ENCODE results near the gene PDE4D.

Gene PDE4D

DNA sequence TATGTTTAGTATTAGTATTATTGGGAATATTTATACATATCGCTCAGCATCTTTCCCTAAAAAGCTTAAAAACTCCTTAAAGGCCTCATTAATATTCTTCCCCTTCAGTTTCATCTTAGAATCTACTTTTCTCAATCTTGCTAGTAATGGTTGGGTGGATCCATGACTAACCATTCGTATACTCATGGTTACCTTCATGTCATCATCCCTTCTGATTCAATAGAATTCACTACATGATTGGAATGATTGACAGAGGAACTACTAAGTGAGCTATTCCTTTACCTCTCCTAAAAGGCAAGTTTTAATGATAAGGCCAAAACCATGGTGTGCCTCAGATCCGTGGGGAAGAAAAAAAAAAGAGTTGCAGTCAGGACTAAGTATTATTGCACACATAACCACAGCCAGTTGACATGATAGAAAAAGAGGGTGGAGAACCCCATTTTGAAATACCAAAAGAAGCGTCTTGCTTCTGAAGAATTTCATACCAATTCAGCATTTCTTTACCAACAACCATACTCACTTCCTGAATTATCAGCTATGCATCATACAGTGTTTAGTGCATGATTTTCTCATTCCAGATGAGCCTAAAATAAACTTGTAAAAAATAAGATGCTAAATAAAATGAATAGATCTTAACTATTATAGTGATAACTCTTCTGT, 624.6 kb downstream of the PDE4D start:
- no peak for DNase-seq

DNA sequence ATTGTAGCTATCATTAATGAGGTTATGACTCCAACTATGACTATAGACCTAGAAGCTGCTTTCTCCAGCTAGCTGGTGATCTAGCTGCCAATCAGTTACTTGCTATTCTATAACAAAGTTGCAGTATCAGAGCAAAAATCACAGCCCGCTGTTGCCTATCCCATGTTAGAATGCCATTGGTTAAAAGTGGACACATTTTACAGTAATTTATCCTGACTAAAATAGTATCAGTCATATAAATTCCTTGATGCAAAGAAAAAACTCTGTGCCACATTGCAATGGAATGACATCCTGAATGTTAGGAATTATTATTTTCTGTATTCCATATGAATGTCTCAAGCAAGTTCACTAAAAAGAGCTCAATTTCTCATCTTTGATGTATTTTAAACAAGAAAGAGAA, 626.5 kb downstream of the PDE4D start:
- DNase-seq: no peak

DNA sequence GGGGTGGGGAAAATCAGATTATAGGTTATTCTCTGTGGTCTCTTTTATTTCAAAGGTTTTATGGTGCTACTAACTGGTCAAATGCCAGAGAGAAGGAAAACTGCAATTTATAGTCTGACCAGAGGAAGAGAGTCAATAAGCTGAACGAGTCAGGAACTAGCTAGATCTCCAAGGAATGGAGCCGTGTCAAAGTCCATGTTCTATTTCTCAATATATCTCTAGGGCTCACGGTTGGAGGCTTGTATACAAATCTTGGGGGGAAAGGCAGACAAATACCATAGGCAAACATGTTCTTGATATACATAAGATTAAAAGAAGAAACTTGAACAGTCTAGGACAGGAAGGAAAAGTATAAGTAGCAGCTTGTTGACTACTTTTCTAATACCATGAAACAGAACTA, 627.1 kb downstream of the PDE4D start:
- DNase-seq: no peak

DNA sequence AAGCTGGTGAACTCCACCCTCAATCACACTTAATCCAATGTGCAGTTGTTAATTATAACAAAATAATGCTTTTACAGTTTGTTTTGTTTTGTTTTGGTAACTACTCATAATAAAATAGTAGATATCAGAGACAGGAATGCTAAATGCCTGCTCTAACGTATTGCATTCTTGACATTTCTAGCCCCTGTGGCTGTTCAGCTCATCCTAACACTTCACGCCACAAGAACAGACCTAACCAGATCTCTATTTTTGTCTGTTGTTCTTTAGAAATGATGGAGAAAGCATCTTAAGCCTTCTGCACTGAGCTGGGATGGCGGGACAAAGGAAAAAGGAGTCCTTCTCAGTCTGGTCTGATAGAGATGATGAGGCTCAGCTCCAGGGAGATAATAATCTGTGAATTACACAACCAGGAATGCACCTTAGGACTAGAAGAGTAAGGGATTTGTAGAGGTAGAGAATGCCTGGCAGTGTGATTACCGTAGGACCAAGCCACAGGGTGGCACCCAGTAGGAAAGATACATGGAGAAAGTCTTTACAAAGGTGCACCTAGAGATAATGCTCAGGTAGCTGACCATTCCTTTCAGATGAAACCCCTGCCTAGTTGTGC, 628.8 kb downstream of the PDE4D start:
- no peak for DNase-seq

DNA sequence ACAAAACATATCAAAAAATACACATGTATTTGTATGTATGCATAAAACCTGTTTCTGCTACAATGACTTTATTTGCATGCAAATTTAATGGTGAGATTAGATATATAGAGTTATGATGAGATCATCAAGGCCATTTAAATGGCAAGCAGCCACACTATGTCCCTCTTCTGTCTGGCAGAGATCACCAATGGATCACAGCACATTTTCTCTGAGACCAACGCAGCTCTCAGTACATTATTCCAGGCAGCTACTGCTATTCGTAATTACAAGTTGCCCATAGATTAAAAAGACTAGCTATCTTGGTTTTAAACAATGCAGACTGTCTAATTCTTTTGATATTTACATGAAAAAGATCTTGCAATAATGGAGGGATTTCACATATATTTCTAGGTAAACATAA, 629.5 kb downstream of the PDE4D start:
- DNase-seq: no peak

DNA sequence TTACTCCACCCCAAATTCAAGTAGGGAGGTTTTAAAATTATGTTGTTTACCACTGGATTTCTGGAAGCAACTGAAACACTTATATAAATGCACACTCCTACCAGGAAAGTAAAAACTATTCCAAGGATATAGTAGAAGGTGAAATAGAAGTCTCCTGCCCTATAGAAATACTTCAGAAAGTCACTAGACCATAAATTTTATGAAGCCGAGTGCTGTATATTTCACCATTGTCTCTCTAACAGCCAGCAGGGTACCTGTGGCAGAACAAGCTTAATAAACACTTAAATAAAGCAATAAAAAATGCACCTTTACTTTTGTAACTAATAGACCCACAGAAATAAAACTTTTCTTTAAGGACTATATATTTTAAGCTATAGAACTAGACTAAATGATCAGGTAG, 631.6 kb downstream of the PDE4D start:
- no peak for DNase-seq

DNA sequence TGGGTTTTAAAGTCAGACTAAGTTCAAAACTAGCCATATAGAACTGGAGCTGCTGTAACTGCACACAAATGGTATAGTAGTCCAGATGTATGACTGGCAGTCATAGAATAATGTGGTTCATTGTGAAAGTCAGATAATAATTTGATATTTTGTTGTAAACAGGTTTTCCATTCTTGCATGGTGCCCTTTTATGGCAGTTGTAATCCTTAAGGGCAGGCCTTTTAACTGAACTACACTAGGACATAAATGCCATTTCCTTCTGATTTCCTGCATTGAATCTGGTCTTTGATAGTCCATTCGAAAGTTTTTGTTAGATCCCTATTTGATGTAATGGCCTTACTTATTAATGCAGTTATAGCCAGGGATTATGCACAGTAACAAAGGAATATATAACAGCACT, 632.6 kb downstream of the PDE4D start:
- DNase-seq: no peak

DNA sequence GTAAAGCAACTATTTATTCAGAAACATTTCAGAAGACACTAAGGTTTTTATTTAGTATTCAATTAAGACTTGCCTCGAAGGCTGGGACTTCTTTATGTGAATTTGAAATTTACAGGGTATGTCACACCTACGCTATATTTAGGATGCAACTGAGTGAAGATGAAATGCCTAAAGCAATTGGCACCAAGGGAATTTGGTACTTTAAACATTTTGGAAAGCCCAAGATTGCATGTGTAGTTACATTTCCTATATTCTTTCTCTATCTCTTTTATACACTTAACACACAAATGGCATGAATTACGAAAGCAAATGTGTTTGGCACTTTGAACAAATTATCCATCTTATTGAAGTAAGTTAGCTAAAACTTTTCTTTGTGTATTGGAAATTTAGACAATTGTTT, 633.3 kb downstream of the PDE4D start:
- no peak for DNase-seq

DNA sequence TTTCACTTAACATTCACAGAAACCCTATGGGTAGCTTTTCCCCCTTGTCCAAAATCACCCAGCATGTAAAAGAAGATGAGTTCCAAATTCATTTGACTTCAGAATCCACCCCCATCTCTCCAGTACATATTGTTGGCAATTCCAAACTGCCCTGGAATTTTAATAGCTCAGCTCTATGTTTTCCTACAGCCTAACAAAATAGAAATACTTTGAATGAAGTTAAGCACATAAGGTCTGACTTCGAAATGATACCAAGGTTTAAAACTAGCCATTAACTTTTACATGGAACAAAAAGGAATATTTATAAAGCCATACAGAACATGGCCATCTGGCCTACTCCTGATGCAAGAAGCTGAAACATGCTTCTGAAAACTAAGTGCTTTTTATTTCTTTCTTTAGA, 634.3 kb downstream of the PDE4D start:
- no peak for DNase-seq

DNA sequence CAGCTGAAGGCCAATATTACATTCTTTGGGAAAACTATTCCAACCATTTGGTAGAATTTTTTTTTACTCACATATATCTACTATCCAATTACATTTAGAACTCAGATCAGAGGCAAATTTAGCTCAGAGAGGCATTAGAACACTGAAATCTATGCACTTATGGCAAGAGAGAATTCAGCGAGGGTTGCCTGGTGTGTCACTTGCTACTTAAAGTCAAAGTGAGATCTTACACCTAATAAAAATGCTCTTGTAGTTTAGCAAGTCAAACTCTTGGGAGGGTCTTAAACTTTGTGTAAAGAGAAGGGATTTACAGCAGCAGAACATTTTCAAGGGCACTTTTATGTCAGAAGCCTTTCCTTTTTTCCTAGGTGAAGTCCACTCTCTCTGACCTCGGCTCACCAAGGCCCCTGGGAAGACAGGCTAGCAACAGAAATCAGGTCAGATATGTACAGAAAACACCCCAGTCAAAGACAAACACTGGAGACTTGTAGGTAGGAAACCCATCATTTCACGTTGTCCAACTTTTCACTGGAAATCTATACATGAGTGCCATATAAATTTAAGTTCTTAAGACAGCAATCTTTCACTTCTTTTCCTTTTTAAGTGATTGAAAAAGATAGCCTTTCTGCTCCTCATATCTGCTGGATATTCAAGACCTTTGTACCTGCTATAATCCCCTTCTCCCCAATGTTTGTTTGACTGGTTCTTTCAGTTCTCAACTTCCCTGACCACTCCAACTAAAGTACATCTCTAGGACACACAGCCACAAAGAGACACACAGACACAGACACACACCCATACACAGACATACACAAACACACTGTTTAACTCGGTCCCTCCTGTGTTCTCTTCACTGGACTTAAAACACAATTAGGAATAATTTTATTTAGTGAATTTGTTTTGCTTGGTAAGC, 635.8 kb downstream of the PDE4D start:
- no peak for DNase-seq

DNA sequence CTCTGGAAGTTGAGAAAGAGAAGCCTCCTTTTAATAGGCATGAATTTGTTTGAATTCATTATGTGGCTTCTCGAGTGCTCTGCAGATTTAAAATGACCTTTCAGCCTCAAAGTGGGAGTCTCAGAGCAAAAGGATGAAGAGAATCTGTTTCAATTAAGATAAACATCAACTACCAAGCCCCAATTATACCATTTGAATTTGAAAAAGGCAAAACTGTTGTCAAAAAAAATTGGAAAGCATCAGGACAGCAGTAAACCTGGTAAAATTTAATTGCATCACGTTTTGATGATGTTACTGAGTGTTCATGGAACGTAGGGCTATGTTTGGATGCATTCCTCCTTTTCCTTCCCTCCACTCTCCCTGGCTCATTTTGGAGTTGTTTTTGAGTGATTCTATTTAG, 637.2 kb downstream of the PDE4D start:
- no peak for DNase-seq

DNA sequence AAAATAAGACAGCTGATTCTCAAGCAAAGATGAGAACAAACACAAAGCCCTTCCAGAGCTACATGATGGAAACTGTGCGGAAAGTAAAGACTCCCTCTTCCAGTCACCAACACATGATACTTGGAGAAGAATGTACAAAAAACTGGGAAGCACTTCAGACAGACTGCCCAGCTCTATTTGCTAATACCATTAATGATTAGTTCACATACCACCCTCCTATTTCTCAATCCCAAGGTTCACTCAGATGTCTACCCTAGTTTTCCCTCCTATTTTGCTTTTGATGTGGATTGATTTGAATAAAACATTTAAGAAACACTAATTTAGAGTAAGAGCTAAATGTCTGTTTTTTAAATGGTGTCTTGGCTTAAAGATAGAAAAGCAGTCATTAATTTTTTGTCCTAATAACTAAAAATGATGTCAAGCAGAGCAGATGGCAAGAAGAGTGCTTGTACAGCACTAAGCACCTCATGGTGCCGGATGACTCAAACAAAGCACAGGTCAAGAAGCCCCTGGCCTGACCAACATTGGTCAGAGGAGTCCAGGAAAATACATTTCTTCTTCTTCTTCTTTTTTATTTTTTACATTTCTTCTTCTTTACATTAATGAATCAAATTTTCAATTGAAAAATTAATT, 639.4 kb downstream of the PDE4D start:
- DNase-seq: no peak

DNA sequence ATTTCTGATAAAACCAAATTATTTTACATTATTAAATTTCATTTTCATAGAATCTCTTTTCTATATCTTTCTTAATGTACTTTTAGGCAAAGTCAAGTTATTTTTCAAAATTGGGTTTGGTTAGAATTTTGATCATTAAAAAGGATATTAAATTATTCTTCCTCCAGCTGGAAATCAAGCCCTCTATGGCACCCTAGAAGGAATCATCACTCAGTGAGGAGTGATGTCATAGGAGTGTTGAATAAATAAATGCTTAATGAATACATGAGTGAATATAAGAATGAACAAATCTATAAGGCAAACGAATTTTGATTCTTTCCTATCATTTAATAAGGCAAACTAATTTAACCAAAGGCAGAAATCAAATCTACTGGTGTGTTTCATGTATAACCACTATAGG, 639.9 kb downstream of the PDE4D start:
- no peak for DNase-seq

DNA sequence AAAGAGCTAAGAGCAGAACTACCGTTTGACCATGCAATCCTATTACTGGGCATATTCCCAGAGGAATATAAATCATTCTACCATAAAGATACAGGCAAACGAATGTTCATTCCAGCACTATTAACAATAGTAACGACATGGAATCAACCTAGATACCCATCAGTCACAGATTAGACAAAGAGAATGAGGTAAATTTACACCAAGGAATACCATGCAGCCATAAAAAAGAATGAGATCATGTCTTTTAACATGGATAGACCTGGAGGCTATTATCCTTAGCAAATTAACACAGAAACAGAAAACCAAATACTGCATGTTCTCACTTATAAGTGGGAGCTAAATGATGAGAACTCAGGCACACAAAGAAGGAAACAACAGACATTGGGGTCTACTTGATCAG, 641.9 kb downstream of the PDE4D start:
- DNase-seq: no peak

DNA sequence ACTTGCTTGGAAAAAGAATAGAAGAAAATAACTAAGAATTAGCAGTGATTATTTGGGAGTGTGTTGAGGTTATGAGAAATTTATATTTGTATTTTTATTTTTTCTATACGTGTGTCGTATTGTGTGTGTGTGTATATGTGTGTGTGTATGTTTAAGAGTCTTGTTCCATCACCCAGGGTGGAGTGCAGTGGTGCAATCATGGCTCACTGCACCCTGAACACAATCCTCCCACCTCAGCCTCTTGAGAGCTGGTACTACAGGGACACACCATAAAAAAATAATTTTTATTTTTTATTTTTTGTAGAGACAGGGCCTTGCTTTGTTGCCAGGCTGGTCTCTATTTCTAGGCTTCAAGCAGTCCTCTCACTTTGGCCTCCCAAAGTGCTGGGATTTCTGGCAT, 643.8 kb downstream of the PDE4D start:
- DNase-seq: no peak

DNA sequence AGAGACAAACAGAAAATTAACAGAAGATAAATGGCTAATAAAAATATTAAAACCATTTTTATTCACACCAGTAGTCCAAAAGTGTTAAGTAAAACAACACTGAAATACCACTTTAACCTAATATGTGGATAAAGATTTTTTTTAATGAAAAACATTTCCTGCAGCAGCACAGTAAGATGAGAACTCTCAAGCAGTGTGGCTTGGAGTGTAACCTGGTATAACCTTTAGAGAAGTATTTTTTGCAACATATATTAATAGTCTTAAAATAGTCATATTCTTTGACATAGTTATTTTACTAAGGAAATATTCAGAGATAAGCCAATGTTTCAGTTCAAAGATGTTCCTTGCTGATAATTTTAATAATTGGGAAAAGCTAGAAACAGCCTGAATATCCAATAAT, 644.4 kb downstream of the PDE4D start:
- DNase-seq: no peak

DNA sequence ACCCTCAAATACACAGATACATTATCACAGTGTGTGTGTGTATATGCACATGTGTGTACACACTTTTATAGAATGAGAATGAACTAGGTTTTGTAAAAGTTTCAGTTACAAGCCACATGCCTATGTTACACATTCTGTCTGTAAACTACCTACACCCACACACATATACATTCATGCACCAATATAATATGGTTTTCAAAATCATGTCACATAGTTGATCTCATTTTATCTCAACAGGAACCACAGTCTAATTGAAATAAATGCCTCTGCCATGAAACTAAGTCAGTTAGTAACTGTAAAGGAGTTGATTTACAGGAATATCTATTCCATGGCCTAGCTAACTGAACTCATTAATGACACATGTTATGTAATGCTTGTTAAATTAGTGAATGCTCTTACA, 646.6 kb downstream of the PDE4D start:
- no peak for DNase-seq

DNA sequence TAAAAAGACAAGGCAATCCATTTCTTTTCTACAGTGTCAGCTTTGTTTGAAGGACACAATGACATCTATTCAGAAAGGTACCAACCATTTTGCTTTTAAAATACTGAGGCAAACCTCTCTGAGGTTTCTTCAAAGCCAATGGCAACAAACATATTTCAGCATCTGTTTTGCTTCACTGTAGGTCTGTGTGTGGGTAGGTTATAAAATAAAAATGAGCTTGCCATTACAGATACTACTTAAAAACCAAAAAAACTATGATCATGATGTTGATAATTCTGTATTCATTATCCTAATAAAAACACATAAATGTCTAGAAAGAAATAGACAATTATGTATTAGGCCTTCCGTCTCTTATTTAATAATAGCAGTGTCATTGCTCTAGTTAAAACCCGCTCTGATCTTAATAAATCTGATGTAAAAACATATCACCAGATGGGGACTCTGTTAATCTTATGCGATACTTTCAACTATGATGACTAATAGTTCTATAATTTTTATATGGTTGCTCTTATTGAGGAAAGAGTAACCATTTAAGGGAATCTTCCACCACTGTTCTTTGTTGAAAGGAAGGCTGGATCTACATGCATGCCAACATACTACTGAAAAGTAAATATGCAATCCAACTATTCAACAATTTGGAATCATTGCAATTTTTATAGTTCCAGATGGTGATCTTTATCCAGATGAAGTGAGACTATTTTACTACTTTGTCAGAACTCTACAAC, 647.2 kb downstream of the PDE4D start:
- DNase-seq: no peak

DNA sequence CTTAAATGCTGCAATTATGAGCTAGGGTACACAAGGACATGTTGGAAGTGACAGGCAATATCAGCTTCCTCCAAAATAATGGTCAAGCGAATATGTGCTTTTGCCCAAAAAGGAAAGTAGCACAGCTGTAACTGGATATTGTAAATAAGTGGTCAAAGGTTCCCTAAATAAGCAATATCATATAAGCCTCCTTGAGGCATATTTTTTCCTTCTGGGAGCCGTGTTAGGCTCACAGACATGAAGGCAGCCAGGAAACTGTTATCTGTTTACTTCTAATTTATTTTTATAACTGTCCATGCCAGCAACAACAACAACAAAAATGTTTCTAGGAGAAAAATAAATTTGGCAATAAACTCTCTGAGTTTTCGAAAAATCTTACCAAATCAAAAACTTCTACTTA, 648.3 kb downstream of the PDE4D start:
- no peak for DNase-seq

DNA sequence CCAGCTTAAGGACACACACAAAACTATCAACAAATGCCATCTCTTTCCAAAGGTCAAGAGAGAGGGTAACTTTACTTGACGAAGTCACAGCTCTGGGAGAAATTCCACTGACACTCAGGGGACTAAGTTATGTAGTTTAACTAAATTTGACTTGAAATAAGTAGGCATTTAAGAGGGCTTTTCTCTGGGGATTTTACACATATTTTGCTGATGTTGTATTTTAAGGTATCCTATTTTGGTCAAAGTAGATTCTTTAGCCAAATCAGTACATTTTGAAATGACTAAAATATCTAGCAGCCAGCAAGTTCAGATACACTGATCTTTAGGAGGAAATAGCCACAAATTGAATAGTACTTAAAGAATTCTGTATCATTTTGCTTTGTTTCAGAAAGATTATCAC, 652.0 kb downstream of the PDE4D start:
- no peak for DNase-seq

DNA sequence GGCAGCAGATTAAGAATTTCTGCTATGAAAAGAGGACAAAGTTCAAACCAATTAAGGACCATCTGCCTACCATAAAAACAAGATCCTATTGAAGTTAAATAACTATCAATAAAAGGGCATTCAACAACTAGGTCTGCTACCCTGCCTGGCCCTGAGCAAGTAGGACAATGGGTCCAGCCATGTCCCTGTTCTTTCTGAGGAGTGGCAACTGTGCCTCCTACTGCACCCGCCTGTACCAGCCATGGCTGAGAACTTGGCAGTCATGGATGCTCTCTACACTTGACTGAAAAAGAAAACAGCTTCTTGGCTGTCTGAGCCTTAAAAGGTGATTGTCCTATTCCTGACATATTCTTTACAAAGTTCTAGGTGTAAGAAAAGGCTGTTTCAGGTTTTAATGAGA, 652.4 kb downstream of the PDE4D start:
- DNase-seq: no peak

DNA sequence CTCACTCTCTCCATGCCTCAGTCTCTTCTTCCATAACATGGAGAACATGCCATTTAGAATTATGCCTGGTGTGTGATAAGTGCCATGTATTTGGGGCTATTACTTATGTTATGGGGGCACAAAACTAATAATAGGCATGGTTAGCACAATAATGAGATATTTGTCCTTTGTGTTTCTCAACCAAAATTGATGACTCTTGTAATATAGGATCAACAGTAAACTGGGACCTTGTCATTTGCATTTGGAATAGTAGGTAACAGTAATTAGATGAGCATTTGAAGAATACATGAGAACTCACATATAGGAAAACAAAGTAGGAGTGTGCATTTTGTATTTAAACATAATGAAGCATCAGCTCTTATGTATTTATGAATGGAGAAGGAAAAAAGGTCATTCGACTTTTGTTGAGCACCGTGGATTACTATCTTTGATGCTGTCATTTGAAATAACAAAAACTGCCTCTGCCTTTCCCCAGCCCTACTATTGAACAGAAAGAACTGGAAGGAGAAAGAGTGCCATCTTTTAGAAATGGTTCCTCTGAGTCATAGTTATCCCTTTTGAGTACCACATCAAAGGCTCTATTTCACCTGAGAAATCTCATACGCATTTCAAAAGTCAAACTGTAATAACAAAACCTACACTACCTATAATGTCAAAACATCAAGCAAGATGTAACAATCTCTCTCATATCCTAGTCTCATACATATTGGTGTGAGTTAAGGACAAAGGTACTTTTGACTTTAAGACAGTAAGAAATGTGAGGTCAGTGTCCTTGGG, 655.2 kb downstream of the PDE4D start:
- DNase-seq: no peak

All from effector CD4-positive, alpha-beta T cell (primary cell).